AG09319 (cell line): Measurements from ENCODE around the gene CDK18.

Experiments used
- DNase-seq: peaks from one replicate; pipeline ENCODE4 v3.0.0-alpha.2; 2010; ENCODE audit warnings: low read depth; ENCODE audit errors: extremely low read depth
- TF ChIP-seq, protein P1 (sequence below): IDR thresholded peaks from 2 replicates; pipeline ENCODE4 v1.5.1; 2011; ENCODE audit warnings: low read depth, mild to moderate bottlenecking, inconsistent platforms, low read length, moderate library complexity

The CDK18 gene

DNA sequence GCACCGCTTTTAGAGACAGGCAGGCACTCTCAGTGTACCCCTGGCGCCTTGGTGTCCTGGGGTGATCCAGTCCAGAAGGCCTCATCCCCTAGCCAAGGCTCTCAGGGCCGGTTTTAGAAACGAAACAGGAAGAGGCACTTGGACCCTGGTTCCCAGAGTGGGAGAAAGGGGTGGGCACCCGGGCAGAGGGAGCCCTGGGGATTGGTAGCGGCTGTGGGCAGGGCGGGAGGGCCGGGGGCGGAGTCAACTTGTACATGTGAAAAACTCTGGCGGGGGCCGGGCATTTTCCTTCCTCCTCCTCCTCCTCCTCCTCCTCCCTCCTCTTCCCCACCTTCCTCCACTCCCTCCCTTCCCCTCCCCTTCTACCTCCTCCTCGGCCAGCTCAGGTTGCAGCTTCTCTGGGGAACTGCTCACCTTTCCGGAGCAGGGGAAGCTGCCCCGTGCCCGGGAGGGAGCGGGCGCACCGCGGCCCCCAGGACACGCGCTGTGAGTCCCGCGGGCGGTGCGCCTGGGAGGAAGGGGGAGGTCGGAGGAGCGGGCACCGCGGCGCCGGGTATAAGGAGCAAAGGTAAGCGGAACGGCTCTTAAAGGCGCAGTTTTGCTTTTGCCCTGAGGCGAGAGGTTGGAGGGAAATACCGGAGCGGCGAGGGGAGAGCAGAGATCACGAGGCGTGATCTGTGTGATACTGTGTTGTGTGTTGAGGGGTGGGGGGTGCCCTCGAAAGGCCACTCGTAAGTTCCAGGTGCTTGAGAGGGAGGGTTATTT is at the start of gene CDK18:
CDK18 (plus strand) TSS at position 359 of the 765 bp plus-strand sequence. CDS start 18,499 bp downstream, outside the sequence.
- no peak for DNase-seq
- TF ChIP-seq, protein P1, sequence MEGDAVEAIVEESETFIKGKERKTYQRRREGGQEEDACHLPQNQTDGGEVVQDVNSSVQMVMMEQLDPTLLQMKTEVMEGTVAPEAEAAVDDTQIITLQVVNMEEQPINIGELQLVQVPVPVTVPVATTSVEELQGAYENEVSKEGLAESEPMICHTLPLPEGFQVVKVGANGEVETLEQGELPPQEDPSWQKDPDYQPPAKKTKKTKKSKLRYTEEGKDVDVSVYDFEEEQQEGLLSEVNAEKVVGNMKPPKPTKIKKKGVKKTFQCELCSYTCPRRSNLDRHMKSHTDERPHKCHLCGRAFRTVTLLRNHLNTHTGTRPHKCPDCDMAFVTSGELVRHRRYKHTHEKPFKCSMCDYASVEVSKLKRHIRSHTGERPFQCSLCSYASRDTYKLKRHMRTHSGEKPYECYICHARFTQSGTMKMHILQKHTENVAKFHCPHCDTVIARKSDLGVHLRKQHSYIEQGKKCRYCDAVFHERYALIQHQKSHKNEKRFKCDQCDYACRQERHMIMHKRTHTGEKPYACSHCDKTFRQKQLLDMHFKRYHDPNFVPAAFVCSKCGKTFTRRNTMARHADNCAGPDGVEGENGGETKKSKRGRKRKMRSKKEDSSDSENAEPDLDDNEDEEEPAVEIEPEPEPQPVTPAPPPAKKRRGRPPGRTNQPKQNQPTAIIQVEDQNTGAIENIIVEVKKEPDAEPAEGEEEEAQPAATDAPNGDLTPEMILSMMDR, result no peak

DNA sequence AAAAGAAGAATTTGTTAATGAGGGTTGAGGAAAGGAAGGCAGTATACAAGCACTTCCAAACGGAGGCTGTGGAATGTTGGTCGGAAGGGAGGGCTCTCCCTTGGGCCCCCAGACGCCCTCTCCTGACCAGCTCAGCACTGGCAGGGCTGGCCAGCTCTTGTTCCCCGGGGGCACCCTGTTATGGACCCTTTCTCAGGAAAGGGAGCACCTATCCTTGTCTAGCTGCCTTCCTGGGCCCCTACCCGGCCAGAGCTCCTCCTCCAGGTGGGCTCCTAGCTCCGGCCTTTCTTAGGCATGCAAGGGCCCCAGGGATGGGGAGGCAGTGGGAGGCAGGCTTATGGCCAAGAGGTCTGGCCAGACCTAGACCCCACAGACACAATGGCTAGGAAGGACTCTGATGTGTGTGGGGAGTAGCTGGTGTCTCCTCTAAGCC is 49.5 kb upstream of the CDK18 start:
- no peak for DNase-seq
- TF ChIP-seq, protein P1, result no peak

DNA sequence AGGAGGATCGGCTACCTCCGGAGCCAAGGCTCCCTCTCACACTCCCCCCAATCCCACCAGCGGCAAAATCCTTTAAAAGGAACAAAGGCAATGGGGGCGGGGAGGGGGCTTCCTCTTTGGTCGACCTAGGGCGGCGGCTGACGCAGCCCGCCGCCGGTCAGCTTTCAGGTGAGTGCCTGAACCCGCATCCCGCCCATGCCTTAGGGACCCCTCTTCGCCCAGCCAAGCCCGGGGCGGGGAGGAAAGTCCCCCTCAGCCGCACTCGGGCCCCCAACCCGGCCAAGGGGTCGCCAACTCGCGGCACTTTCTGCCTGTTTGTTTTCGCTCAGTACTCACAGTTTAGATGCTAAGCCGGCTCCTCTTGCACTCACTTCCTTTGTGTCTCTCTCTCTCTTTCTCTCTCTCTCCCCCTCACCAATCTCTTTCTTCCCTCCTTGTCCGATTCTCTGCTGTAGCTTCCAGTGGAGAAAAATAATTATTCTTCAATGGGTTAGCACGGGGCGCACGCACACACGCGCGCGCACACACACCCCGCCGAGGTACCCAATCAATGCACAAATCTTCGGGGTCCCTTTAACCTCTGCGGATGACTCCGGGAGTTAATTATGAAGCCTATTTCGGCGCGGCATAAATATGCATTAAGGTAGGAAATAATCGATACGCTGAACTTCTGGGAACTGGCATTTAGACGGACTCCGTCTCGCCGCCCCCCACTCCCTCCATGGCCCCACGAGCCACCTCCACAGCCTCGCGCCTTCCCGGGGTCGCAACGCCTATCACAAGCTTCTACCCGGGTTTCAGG is 48.7 kb upstream of the CDK18 start, which contains the start of gene BLACAT1:
BLACAT1 (minus strand) TSS at position 465 of the 802 bp plus-strand sequence.
- TF ChIP-seq, protein P1, result no peak
- no peak for DNase-seq

DNA sequence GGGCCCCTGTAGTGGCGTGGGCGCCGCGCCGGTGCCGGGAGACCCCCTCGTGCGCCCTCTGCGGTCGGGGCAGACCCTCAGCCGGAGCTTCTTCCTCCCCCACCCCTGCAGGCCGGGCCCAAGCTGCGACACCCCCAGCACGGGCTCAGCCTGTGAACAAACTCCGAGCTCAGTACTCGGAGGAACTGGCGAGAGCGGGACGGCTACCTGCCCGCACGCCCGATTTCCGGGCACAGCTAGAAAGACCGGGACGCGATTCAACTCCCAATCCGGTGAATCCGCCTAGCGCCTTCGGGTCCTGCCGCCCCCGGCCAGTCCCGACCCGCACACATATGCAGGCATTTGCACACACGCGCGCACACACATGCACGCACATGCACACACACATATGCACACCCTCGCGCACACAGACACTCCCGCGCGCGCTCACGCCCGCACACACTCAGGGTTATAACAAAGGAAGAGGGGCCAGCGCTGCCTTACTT is 48.0 kb upstream of the CDK18 start:
- TF ChIP-seq, protein P1, result no peak
- no peak for DNase-seq

DNA sequence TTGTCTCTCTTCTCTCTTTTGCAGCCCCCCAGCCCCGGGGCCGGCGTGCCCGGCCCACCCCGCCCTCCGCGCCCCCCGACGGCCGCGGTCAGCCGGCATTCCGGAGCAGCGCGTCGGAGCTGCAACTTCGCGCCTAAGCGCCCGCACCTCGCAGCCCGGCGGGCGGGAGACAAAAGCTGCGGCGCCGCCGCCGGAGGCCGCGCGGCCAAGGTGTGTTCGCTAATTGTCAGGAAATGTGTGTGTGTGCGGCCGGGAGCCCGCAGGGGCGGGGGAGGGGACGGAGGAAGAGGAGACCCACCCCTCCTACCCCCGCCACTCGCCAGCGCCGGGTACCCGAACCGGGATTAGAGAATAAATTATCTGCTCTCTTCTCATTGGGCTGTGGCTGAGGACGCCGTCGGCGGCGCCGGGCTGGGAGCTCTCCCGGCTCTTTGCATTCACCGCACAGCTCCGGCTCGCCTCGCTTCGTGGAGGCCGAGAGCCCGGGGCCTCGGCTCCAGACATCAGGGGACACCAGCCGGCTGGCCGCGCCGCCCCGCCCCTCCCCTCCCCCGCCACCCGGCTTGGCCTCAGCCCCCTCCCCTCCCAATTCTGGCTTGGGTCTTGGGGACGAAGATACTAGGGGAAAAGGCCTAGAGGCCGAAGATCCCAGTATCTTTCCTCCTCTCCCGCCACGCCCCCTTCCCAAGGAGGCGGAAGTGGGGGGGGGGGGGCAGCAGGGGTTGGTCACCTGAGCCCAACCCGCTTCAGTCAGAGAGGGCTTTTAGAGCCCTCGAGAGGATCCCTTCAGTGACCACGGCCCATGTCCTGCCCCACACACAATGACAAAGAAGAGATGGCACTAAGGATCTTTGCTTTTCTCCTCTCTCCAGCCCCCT is 47.4 kb upstream of the CDK18 start:
- TF ChIP-seq, protein P1, result no peak
- no peak for DNase-seq

DNA sequence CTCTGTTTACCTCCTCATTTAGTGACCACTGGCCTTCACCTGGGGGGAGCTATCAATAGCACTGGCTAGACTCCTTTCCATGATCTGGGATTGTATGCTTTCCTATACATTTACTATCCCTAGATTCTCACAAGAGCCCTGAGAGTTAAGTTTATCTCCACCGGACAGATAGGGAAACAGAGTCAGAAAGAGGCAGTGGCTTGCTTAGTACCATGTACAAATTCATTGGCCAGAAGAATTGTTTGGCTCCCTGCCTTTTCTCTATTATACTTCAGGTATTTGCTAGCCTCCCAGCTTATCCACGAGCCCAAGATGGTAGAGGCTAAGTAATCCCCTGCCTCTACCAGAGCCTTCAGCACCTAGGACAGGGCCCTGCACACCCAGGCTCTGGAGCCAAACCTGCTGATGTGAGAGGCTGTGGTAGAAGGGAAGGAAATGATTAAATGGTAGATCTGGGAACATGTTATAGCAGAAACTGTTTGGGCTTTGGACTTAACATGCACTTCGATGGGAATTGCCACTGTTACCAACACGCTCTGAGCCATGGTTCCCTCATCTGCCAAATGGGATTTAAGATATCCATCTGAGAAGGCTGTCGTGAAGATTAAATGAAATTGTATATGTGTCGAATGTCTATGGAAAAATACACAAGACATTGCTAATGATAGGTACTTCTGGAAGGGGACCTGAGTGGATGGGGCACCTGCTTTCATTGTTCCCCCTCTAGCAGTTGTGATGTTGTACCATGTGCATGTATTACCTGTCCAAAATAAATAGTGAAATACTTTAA is 45.5 kb upstream of the CDK18 start:
- no peak for DNase-seq
- TF ChIP-seq, protein P1, result no peak
